GM21619 (cell line): ENCODE measurements around the gene SERPINB3.
"Not testable (repeated sequence)": the region's sequence is repeated elsewhere in the genome, so short reads cannot be mapped to it uniquely, and the experiment has no call there.

Experiments used
- ATAC-seq: cut with Tn5 transposase; IDR thresholded peaks from one replicate; pipeline ENCODE4 v1.9.1; 2021; ENCODE audit not compliant: unreplicated experiment

Gene SERPINB3

DNA sequence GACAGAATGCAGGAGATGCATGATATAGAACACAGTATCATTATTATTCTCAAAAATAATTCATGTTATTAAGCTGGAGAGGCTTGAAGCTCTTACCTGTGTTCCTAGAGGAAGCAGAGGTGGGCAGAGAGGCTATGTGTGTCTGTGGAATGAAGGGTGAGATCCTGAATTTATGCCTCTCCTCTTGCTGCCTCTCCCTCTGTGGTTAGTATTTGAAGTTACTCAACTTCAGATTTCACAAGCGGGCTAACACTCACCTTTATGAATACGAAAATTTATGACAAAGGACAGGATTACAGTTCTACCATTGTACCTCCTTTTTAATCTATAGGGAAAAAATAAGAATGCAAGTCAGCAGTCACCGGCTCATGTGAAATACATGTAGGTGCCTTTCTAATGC is at the start of gene SERPINB3:
Gene SERPINB3 (minus strand): TSS at position 144 of the 400 bp plus-strand sequence. CDS start 677 bp downstream, outside the sequence.
- ATAC-seq: not testable (repeated sequence)

DNA sequence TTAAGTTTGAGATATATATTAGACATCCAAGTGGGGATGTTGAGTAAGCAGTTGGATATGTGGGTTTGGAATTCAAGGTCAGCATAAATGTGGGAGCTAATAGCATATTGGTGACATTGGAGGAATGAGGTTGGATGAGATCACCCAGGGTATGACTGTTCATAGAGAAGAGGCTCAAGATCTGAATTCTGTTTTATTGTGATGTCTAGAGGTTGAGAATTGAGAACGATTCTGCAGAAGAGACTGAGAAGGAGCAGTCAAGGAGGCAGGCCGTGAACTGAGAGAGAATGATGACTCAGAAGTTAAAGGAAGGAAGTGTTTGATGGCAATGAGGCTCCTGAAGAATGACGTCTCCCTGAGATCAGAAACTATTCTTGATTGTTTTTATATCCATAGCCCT is 47.0 kb upstream of the SERPINB3 start:
- ATAC-seq: no peak

DNA sequence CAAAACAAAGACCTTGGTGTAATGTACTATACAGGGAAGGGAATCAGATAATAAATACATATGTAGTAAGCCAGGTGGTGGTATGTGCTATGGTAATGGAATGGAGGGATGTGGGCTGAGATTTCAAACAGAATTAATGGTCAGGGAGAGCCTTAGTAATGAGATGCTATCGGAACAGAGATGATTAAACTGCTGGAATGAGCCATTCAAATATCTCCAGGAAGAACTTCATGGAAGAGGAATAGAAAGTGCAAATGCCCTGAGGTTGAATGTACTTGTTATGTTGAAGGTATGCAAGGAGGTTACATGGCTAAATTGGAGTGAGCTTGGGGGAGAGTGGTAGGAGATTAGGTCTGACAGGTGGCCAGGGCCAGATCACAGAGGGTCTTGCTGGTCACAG is 46.1 kb upstream of the SERPINB3 start:
- no peak for ATAC-seq

DNA sequence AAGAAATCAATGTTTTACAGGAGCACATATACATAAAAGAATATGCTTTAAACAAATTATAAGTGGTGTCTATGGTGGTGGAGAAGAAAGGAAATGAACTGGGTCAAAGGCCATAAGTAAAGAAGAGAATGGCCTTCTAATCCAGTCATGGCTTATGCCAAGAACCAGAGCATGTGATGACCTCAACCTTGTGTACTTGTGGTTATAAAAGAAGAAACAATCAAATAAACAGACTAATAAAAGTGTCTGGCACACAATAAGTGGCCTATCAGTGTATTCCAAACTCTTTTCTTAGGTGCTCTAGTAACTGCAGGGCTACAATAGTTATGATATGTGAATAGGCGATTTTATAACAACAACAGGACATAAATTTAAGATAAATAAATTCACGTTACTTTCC is 43.7 kb upstream of the SERPINB3 start:
- no peak for ATAC-seq

DNA sequence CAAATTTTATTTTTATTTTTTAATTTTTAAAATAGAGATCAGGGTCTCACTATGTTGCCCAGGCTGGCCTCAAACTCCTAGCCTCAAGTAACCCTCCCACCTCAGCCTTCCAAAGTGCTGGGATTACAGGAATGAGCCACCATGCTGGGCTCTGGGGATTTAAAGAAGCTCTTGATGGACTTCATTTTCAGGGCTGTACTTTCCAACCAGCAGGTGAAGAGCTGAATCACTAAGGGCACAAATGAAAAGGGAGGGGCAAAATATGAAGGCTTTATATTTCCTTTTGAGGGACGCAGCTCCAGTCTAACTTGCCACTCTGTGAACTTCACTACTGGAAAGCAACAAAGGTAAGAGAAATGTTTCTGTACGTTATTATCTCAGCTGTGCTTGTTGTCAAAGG is 41.0 kb upstream of the SERPINB3 start, which contains the start of gene SERPINB11:
Gene SERPINB11 (plus strand): TSS at position 301 of the 400 bp plus-strand sequence. CDS start 7,234 bp downstream, outside the sequence.
- ATAC-seq: no peak

DNA sequence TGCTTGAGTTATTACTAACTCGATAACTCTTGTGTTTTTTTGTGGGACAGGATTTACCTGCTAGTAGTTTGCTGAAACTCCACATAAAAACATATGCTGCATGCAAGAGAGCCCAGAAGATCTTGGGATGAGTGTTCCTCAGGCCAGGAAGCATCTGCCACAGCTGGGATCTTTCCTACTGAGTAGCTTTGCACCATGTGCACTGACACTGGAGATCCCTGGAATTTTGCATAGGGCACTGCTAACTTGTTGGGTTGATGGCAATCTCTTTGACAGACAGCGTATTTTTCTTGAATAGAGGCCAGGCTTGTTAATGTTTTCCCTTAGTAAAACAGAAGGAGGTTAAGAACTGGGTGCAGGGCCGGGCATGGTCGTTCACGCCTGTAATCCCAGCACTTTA is 40.3 kb upstream of the SERPINB3 start:
- ATAC-seq: no peak

DNA sequence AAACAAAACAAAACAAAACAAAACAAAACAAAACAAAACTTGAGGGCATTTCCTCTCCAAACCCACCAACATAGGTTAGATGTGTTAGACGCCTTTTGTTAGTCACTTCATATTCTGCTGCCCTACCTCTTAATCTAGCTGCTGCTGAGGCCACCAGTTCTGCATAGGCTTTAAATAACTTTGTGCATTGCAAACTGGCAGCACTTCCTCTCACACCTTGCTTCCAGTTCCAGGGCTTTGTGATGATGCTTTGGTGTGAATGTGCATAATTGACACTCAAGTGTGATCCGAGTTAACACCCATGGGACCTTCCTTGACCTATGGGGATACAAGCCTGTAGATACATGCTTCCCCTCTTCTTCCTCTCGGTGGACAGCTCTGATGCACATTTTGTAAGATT is 38.8 kb upstream of the SERPINB3 start:
- ATAC-seq: no peak

DNA sequence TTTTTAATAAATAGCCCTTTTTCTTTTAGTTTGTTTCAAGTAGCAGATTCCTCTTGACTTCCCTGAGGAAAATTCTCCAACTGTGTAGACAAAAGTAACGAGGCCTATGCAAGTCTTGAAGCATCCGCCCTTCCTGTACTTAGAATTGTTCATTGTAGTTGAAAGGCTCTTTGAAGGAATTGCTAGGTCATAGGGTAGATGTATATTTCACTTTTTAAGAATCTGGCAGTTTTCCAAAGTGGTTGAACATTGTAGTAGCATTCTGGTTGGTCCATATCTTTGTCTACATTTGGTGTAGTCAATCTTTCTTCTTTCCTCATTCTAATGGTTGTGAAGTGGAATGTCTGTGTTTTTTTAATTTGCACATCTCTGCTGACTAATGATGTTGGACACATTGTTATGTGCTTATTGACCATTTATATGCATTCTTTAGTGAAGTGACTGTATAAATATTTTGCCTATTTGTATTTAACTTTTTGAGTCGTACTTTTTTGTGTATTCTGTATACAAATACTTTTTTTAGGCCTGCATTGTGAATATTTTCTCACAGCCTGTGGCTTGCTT is 35.5 kb upstream of the SERPINB3 start:
- ATAC-seq: no peak

DNA sequence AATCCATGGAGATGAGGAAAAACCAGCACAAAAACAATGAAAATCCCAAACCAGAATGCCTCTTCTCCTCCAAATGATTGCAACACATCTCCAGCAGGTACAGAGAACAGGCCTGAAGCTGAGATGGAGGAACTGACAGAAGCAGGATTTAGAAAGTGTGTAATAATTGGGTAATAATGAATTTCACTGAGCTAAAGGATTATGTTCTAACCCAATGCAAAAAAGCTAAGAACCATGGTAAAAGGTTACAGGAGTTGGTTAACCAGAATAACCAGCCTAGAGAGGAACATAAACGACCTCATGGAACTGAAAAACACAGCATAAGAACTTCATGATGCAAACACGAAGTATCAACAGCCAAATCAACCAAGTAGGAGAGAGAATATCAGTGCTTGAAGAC is 27.4 kb upstream of the SERPINB3 start:
- ATAC-seq: no peak

DNA sequence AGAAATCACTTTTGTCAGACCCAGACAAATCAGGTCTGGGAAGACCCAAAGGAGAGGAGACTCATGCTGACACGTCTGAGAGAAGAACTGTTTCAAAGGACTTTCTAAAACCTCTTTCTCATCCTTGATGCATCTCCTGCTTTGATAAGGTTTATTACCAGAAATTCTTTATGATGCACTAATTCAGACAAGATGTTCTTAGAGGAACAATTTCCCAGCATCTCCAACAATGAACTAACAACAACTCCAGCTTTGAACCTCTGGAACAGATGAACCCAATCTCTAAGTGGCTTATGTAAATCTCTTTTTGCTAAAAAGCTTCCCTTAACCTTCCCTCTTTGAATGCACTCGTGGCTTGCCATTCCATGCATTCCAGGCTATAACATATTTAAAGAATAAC is 25.2 kb upstream of the SERPINB3 start:
- ATAC-seq: no peak

DNA sequence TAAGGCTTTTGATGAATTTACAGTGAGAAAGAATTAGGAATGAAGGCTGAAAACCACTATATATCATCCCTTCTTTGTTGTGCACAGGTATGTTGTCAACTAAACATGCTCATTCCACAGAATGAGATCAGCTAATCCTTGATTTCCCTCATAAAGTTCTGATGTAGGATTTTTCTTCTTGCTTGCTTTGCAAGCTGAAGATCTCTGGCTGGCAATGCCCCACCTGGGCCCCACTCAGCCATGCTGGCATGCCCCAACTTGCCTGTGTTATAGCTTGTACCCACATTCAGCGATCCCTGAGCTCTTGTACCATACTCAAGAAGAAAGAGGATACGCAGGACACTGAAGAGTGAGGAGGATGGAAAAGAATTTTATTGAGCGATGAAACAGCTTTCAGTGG is 23.0 kb upstream of the SERPINB3 start:
- ATAC-seq: no peak

DNA sequence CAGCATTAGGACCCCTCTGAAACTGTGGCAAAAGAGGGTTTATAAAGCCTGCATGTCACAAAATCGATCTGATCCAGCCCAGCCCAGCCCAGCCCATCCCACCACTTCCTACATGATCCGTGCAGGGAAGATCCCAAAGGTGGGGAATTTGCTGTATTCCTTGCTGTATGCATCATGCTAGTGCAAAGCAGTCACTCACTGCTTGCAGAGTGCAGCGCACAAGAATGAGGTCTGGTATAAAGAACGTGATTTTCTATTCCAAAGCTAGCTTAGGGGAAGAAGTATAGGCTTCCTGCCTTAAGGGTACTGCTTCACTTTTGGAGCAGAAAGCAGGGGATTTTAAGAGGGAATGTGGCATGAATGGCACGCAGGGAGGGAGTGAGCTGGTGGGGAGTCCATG is 22.2 kb upstream of the SERPINB3 start:
- ATAC-seq: no peak

DNA sequence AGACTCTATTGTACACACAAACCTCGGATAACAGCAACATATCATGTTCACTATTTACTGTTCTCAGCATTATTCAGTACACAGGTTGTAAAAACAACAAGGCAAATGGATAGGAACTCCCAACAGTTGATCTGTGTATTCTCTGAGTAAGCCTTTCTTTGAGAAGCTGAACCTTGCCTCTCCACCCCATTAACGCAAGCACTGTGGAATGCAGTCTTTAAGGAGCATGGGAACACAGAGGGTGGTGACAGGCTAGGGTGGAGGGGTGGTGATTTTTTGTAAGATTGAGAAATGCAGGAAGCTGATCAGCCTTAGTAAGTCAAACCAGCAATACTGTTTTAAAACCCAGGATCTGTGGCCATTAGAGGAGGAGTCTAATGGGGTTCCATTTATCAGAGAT is 21.5 kb upstream of the SERPINB3 start:
- no peak for ATAC-seq

DNA sequence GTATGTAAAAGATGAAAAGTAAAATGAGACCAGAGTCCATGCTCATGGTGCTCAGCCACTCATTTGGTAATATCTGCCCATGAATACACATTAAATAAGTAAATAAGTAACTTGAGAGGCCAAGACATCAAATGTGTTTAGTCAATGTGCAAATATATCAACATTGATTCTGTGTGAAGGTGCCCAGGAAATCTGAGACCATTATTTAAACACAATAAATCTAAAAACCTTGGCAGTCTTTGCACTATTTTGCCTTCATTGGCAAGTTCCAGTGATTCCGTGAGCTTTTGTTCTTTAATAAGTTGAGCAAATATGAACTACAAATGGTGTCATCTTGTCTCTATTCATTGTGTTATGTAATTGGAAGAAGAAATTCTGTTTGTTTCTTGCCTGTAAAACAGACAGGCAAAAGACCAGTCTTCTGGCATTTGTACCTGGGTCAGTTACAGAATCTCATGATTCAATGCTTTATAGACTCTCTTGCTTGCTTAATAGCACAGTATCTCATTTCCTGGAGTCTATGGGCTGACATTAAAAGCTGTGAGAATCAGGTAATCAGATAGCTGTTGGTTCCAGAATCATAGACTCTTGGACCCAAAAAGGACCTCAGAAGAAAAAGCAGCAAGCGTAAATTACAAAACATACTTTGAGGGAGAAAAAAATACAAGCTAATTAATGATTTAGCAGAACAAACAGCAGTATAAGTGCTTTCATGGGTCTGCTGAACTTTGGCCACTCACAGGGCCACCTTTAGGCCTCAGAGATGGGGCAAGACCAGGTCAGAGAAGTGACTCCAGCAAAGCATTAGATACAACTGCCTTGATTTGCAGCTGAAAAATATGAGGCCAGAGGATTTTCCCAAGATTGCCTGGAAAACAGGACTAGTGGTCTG is 20.0 kb upstream of the SERPINB3 start:
- ATAC-seq: no peak

DNA sequence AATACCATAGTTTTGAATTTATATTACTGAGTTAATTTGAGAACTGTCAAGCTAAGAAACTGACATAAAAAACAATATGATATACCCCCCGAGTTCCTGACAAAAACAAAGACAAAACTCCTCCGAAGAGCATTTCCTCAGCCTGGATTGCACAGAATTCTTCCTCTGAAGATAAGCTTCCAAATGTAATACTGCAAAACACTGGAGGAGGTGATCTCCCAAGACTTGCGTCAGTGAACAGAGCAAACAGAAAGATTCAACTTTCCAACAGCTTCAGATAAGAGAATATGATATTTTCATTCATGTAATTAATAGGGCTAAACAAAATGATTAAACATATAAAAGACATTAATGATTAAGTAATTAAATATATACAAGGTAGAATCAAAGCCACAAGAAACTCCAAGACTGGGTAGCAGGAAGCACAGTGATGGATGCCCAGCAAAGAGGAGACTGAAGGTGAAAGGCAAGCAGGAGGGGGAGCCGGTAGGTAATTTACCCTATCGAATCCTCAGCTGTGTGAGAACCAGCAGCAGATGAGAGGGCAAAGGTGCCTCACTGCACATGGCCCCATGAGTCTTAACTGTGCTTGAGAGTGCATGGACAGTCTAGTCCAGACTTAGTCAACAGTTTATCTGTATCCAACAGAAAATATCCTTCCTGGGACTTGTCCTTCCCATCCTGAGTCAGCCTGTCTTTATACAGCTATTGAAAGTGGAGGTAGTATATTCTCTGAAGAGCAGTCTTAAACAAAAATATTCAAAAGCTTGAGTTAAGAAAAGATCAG is 18.3 kb upstream of the SERPINB3 start:
- no peak for ATAC-seq

DNA sequence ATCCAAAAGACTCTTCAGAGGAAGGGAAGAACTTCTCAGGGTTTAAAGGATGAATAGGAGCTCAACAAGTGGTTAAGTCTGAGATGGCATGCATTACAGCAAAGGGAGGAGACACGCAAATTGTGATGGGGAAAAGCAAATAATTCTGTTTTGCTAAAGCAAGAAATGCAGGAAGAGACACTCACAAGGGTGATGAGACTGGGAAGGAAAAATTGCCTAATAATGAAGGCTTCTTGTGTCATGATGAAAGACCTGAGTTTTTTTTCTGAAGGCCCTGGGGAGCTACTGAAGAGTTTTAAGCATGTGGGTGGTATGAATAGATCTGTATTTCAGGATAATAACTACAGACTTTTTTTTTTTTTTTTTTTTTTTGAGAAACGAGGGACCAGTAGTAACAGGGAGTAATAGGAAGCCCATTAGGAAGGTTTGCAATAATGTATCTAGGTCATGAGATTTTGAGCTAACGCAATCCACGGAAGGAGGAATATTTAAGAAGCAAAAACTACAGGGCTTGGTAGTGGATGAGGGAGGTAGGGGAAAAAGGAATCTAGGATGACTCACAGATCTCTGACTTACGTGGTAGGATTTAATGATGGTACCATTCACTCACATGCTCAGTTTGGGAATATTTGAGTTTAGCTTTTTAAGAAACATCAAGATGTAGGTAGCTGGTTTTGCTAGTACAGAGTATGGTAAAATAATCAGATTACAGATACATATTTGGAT is 16.0 kb upstream of the SERPINB3 start:
- no peak for ATAC-seq

DNA sequence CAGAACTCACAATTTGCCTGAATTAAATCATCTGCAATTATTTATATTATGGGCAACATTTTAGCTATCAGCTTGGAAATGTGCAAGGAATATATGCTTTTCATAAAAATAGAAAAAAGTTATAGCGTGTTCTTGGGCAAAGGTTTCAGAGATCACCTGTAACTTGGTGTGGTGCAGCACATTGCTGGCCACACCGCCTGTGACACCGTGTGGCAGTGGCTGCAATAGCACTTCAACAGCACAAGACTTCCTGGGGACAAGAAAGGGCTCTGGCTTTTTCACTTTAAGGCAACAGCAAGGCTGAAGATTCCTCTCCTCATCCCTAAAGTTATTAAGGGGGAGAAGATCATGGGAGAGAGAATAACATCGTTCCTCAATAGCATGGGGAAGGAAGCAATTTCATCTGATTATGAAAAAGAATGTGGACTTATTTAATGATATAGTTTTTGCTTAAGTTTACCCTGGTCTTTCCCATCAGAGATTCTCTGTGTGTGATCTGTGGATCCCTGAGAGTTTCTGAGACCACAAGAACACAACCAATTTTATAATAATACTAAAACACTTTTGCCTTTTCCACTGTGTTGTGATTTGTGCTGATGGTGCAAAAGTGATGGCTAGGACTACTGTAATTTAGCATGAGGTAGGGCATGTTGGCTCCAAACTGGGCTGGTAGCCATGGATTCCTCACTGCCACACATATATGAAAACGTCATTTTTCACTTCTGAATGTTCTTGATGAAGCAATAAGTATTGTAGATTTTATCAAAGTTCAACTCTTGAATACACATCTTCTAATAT is 15.0 kb upstream of the SERPINB3 start:
- peak; percentile 72 for ATAC-seq

DNA sequence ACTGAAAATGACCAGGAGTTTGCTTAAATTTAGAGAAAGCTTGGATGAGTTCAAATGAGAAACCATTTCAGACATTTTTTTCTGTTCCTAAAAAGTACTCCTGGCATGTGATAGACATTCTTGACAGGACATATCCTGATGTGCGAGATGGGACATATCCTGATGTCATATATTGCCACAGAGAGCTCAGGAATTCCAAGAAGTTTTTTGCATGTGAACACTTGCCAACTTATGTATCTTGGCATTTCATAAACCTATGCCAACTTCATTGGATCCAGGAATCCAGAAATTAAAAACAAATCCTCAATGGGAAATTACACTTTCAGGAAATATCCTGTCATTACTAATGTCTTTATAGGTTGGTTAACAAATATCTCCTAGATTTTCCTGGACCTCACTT is 2.9 kb upstream of the SERPINB3 start:
- no peak for ATAC-seq

DNA sequence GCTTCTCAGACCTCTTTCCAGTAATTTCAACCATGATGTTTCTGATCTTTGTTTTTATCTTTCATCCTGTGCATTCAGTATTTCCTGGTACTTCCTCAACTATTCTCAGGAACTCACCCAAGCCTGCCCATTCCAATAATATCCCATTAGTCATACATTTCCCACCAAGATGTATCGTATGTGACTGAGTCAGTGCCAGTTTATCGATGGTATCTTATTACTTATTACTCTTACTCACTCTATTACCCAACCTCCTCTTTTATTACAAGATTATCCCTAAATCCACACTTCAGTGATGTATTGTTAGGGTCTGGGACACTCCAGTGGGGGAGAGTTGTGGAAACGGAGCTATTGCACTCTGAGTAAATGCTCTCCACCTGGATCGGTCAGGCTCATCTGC is 2.8 kb downstream of the SERPINB3 start:
- not testable (repeated sequence) for ATAC-seq

DNA sequence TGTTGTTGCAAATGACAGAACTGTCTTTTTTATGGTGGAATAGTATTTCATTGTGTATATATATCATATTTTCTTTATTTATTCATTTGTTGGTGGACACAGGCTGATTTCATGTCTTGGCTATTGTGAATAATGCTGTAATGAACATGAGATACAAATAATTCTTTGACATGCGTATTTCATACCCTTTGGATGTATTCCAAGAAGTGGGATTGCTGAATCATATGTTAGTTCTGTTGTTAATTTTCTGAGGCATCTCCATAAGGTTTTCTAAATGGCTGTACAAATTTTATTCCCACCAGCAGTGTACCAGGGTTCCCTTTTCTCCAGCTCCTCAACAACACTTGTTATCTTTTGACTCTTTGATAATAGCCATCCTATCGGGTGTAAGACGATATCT is 11.4 kb downstream of the SERPINB3 start:
- not testable (repeated sequence) for ATAC-seq
